Activated CD8-positive, alpha-beta memory T cell treated with anti-CD3 and anti-CD28 coated beads, Interleukin-2, amount 50 U/mL, for 1 hour (primary cell): ENCODE data around the gene CANX.
"Not testable (repeated sequence)": the region's sequence is repeated elsewhere in the genome, so short reads cannot be mapped to it uniquely, and the experiment has no call there.

Experiments used
- DNase-seq: peaks from one replicate; pipeline ENCODE4 v3.0.0-alpha.2; 2020; ENCODE audit errors: extremely low read depth

The CANX gene

DNA sequence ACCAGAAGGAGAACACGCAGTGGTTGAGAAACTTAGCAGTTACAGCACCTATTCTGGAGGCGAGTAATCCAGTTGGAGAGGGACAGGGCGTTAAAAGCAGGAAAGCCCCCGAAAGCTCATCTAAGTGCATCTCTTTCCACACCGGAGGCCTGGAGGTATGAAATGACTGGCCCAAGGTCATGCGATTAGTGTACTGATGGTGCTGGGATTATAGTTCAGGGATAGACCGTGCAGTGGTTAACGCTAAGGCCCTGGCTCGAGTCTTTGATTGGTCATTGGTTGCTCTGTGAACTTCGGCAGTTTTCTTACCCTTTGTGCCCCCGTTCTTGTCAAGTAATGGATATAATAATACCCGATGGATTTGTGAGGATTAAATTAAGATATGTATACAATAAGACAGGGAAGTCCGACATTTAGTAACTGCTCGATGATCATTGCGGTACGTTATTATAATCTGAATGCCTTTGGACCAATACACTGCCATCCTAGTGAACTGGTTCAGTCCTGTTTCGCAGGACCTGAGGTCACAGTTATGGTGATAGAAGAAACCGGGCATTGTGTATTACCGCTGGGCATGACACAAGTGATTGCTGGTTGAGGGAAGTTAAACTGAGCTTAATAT lies 960 bp downstream of the CANX start:
- no peak for DNase-seq

DNA sequence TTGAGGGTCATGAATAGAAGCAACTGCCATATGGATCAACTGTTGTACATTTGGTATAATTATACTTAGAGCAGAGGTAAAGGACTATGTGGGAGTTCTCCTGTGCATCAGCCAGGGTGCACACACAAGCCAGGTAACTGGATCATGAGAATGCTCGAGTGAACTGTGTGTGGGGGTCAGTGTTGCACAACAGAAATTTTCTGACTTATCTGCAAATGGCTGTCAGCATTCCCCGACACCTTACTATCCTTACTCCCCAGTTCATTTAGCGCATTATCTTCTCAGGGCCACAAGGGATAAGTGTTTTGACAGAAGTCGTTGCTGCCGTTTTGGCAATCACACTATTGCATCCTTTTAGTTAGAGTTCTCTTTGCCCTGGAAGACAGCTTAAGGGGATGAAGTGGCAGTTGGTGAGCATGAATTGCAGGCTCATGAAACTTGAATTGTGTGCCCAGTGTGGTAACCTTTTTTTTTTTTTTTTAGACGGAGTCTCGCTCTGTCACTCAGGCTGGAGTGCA lies 1.7 kb downstream of the CANX start:
- no peak for DNase-seq

DNA sequence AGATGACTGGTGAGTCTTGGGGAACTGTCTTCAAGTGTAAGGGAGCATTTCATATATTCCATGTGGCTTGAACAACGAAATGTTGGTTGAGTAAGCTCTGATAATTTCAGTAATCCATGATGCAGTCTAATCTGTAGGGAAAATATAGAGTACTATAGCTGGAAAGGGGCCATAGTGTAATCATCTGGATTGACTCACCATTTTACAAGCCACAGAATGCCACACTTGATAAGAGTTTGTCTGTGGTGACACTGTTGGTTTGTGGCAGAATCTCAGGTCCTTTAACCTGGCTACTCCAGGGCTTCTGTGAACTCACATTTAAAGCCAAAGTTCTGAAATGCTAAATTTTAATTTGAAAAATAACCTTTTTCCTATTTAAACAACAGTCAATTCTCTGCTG lies 17.5 kb downstream of the CANX start:
- DNase-seq: no peak

DNA sequence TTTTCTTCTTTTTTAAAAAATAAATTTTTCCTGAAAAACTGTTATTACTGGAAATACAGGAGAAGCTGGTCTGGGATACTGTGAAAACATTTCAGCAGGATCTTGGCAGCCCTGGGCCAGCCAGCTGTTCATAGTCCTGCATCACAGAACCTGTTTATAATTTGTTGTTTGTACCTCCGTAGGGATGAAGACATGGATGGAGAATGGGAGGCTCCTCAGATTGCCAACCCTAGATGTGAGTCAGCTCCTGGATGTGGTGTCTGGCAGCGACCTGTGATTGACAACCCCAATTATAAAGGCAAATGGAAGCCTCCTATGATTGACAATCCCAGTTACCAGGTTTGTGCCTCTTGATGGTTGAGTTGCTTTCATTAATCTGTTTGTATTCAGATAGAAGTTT lies 21.5 kb downstream of the CANX start:
- DNase-seq: no peak

- DNase-seq: no peak
These were observed 25.4 kb downstream of the CANX start for GRCh38 chr5:179724163-179724562.

DNA sequence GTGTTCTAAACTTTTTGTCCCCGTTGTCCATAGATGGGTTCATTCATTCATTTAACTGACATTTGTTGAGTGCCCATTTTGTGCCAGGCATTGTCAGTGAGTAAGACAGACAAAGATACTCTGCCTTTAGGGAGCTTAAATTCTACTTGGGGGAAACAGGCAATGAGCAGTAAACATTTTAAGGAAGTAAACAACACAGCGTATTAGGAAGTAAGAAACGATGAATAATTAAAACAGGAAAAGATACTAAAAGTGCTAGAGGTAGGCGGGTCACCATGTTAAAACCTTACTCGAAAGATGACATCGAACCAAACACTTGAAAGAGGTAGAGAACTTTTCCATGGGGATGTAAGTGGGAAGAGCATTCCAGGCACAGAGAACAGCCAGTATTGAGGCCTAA lies 28.3 kb downstream of the CANX start:
- DNase-seq: no peak

- DNase-seq: no peak
These were observed 30.5 kb downstream of the CANX start for GRCh38 chr5:179729303-179729702.

DNA sequence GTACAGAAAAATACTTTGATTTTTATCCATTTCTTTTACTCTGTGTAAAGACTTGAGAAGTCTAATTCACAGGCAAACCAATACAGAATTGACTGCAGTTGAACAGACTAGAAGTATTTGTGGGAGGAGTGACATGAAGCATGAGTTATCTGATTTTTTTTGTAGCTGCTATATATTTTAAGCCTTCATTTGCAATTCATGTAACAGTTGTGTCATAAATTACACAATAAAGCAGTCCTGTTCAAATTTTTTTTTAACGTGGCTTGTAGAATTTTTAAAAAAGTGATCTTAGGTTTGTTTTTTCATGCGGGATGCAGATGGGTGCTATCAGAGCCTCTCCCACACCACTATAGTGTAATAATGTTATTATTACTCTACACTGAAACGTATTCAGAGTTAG lies 31.0 kb downstream of the CANX start:
- no peak for DNase-seq

GRCh38 chr5:179730356-179730755 lies 31.6 kb downstream of the CANX start:
- no peak for DNase-seq

DNA sequence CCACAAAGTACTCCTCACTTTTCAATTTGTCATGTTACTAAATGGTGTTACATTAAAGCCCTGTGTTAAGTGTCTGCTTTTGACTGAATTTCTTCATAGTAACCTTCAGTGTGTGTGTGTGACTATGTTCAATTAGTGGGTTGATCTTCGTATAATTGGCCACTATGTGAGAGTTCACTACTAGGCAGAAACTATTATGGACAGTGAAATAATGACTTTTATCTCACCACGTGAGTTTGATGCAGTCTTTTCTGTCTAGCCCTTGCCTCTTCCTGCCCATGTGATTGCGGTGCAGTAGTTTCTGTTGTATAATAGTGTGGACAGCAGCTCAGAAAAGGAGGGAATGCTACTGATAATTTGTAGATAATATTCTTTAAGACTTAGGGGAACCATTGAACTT lies 32.1 kb downstream of the CANX start:
- no peak for DNase-seq

- no peak for DNase-seq
These were observed 33.1 kb downstream of the CANX start for GRCh38 chr5:179731791-179732411.

- peak; percentile 96 for DNase-seq
These were observed 33.7 kb downstream of the CANX start, which contains the start of gene MAML1 for GRCh38 chr5:179732412-179732917. MAML1 (plus strand) TSS chr5:179732822; CDS start chr5:179733113, 291 bp downstream.

GRCh38 chr5:179732918-179733771 lies 34.4 kb downstream of the CANX start:
- no peak for DNase-seq

DNA sequence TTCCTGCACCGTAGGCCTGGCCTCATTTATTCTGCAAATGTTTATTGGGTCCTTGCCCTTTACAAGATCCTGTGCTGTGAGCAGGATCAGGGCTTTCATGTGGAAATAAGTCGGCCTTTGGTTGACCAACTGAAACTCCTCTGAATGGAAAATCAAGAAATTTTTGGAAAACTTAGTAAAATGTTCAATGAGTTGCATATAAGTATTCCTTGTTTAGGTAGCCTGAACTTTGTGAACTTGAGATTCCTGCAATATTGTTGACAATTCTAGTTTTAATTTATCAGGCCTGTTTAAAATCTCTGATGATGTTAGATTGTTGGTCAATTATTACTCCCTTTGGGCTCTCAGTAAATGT lies 35.0 kb downstream of the CANX start:
- DNase-seq: no peak

- no peak for DNase-seq
These were observed 35.9 kb downstream of the CANX start for GRCh38 chr5:179734536-179735164.

DNA sequence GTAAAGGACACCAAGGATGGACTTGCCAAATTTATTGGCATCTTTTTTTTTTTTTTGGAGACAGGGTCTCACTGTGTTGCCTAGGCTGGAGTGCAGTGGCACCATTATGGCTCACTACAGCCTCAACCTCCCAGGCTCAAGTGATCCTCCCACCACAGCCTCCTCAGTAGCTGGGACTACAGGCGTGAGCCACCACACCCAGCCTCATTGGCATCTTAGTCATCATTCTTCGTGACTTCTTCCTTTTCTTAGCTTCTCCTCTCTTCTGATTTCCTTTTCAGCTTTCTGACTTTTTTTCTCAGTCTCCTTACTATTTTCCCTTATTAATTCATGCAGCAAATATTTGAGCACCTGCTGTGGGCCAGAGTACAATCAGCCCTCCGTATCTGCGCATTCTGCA lies 40.0 kb downstream of the CANX start:
- no peak for DNase-seq

DNA sequence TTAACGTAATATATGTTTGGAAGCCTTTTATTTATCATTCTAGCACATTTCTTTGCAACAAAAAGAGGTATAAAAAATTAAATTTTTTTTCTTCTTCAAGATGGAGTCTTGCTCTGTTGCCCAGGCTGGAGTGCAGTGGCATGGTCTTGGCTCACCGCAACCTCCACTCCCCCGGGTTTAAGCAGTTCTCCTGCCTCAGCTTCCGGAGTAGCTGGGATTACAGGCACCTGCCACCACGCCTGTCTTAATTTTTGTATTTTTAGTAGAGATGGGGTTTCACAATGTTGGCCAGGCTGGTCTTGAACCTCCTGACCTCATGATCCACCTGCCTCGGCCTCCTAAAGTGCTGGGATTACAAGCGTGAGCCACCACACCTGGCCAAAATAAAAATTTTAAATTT lies 45.3 kb downstream of the CANX start:
- not testable (repeated sequence) for DNase-seq

GRCh38 chr5:179746872-179747271 lies 48.1 kb downstream of the CANX start:
- no peak for DNase-seq

DNA sequence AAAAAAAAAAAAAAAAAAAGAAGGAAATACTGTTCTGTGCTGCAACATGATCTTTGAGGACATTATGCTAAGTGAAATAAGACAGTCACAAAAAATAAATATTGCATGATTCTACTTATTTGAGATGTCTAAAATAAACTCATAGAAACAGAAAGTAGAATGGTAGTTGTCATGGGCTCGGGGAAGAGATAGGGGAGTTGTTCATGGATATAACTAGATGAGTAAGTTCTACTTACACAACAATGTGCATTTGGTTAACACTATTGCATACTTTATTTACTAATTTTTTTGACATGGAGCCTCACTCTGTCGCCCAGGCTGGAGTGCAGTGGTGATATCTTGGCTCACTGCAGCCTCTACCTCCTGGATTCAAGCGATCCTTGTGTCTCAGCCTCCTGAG lies 49.0 kb downstream of the CANX start:
- no peak for DNase-seq

GRCh38 chr5:179749857-179750508 lies 51.2 kb downstream of the CANX start:
- no peak for DNase-seq

DNA sequence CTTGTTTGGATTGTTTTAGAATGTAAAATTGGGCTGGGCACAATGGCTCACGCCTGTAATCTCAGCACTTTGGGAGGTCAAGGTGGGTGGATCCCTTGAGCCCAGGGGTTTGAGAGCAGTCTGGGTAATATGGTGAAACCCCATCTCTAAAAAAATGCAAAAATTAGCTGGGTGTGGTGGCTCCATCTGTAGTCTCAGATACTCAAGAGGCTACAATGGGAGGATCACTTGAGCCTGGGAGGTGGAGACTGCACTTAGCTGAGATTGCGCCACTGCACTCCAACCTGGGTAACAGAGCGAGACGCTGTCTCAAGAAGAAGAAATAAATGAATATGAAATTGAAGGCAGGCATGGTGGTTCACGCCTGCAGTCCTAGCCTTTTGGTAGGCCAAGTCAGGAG lies 55.2 kb downstream of the CANX start:
- no peak for DNase-seq

DNA sequence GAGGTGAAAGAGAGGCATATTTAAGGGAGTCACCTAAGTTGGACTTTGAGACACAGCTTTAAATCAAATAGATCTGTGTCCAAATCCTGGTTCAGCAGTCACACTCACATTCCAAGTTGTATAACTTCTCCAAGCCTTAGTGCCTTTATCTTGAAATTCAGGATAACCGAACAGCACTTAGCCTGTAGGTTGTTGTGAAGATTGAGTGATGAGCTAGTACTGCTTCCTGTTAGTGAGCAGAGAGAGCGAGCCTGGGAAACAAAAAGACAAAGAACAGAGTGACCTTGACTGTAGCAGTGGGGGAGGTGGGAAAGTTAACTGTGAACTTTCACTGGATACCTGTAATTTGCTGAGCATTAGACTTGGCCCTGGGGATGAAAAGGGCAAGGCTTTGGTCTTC lies 56.3 kb downstream of the CANX start:
- no peak for DNase-seq
